Calu3 (cell line): ENCODE data around the gene HS3ST5. TPM values are rescaled to one million over a fixed set of nuclear protein-coding genes. Genes with fewer than 3 reads are reported as not detected.

Source experiments
- BruUV-seq: library from RNA; stranded (reverse); fragments of 400-500 nt; replicated peaks from 2 replicates; lab custom pipeline; 2021; lab: Mats Ljungman, UMichigan
- CTCF ChIA-PET: fragments of 300-600 bp; sonication (Branson Sonifier 250); formaldehyde crosslinking; loops from one replicate; lab custom pipeline; 2022; ENCODE audit warnings: antibody characterized with exemption; lab: Charles Lee
- DNase-seq: peaks from one replicate; pipeline ENCODE4 v3.0.0; 2022
- H3K27ac Mint-ChIP-seq: one replicate; pipeline ENCODE4 v1.8.0; 2022; ENCODE audit warnings: mixed read lengths; ENCODE audit not compliant: unreplicated experiment
- H3K27me3 Mint-ChIP-seq: one replicate; pipeline ENCODE4 v1.8.0; 2022; ENCODE audit warnings: mixed read lengths; ENCODE audit not compliant: unreplicated experiment
- H3K36me3 Mint-ChIP-seq: one replicate; pipeline ENCODE4 v1.8.0; 2022; ENCODE audit warnings: mild to moderate bottlenecking, moderate library complexity, mixed read lengths; ENCODE audit not compliant: insufficient read depth, unreplicated experiment
- H3K4me1 Mint-ChIP-seq: one replicate; pipeline ENCODE4 v1.8.0; 2022; ENCODE audit warnings: mild to moderate bottlenecking, low read depth, mixed read lengths; ENCODE audit not compliant: unreplicated experiment
- H3K4me3 Mint-ChIP-seq: one replicate; pipeline ENCODE4 v1.8.0; 2022; ENCODE audit warnings: mild to moderate bottlenecking, low read depth, moderate library complexity, mixed read lengths; ENCODE audit not compliant: unreplicated experiment
- H3K9me3 Mint-ChIP-seq: one replicate; pipeline ENCODE4 v1.8.0; 2022; ENCODE audit warnings: low read depth, mixed read lengths; ENCODE audit not compliant: unreplicated experiment
- CTCF ChIP-seq: fragments of 200-600 bp; IDR thresholded peaks from one replicate; pipeline ENCODE4 v1.8.0; 2022; ENCODE audit warnings: antibody characterized with exemption; ENCODE audit not compliant: unreplicated experiment
- intact Hi-C: fragments of 100-400 bp; cut with micrococcal nuclease; formaldehyde crosslinking; loops from one replicate; pipeline ENCODE4 v1.10.0; 2022; ENCODE audit not compliant: unreplicated experiment
- total RNA-seq: library from RNA; stranded (reverse); gene quantifications from 2 replicates; pipeline ENCODE4 v1.2.3, GENCODE V29; 2022

Gene HS3ST5
- total RNA-seq, 1 experiment from 2014 or later: 0.40 TPM

- DNase-seq: no peak
- BruUV-seq: no TSS peak
- Mint-ChIP-seq H3K27me3 (no peaks in the 10 kb centered on the region), H3K9me3 (no peaks in the 10 kb centered on the region), H3K4me1 (no peaks in the 10 kb centered on the region), H3K4me3 (no peak overlapping the region), H3K27ac (no peak overlapping the region), H3K36me3 (no peaks in the 10 kb centered on the region)
- CTCF ChIA-PET: no interaction called here
- intact Hi-C loops: loop anchor here (10.0 kb wide), 1 partner anchor 1802 kb away; no protein-coding TSS in a partner anchor
- TF ChIP-seq CTCF: no peak
These were observed 249.9 kb downstream of the HS3ST5 start for GRCh38 chr6:114092943-114093342.

DNA sequence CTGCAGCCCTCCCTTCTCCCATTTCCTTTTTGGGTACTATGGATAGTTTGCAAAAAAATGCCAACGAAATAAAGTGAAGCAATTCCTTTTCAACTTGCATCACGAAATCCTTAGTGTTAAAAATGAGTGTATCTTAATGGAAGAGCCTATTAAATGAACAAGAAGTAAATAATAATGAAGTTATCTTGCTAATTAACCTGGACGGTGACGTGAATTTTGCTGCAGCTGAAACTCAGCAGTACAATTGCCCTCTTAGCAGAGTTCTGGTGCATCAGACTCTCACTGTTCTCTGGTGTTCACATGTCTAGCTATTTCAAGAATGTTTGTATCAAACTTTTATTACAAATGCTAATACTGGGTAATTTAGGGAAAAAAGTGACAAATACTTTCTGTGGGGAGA lies 252.2 kb downstream of the HS3ST5 start:
- intact Hi-C loops: loop anchor here (10.0 kb wide), 1 partner anchor 1804 kb away; no protein-coding TSS in a partner anchor
- no peaks in the 10 kb centered on the region for H3K36me3 Mint-ChIP-seq
- no peak for TF ChIP-seq CTCF
- H3K27me3 Mint-ChIP-seq: no peaks in the 10 kb centered on the region
- CTCF ChIA-PET: no interaction called here
- no peak overlapping the region for H3K27ac Mint-ChIP-seq
- no peak overlapping the region for H3K4me3 Mint-ChIP-seq
- no peaks in the 10 kb centered on the region for H3K4me1 Mint-ChIP-seq
- no peak for DNase-seq
- BruUV-seq: no TSS peak
- no peaks in the 10 kb centered on the region for H3K9me3 Mint-ChIP-seq

DNA sequence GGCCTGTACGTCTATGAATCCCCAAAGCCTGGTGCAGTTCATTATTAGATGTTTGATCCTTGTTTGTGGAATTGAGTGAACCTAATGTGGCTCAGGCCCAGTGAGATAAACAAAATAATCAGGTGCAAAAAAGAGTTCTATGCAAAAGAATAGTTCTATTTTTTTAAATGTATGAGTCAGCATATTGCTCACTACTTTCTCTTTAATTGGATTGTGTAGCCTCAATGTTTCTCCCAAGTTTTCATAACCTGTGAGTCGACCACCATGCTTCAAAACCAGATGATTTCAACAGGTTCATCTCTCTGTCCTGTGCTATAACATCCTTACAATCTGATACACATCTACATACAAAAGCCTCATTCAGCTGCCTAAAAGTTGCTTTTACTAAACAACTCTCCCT lies 255.3 kb downstream of the HS3ST5 start:
- Mint-ChIP-seq H3K27me3 (no peaks in the 10 kb centered on the region), H3K4me1 (no peaks in the 10 kb centered on the region), H3K36me3 (no peaks in the 10 kb centered on the region), H3K4me3 (no peak overlapping the region), H3K27ac (no peak overlapping the region), H3K9me3 (no peaks in the 10 kb centered on the region)
- intact Hi-C loops: no loop called here
- no peak for DNase-seq
- CTCF ChIA-PET: no interaction called here
- BruUV-seq: no TSS peak
- TF ChIP-seq CTCF: no peak

DNA sequence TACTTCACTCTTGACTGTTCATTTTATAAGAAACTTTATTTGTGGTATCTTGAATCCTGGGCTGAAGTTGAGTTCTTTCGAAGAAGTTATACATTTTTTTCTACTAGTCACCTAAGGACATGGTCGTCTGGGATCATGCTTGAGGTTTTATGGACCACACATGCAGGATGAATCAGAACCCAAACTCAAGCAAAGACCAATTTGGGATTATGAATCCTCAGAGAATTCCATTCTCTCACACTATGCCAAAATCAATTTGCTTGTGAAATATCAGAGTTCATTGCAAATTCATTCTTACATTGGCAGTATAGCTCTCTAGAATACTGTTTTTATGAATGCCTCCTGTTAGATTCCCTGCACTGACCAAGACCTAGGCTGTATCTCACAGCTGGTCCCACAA lies 257.6 kb downstream of the HS3ST5 start:
- Mint-ChIP-seq H3K4me1 (no peaks in the 10 kb centered on the region), H3K4me3 (no peak overlapping the region), H3K27ac (no peak overlapping the region), H3K27me3 (no peaks in the 10 kb centered on the region), H3K36me3 (no peaks in the 10 kb centered on the region), H3K9me3 (no peaks in the 10 kb centered on the region)
- no peak for TF ChIP-seq CTCF
- intact Hi-C loops: no loop called here
- CTCF ChIA-PET: no interaction called here
- DNase-seq: no peak
- no TSS peak for BruUV-seq
